NCI-H2196 treated with DMSO at 0.1 percent for 48 hours (cell line): ENCODE measurements around the gene GALNT2.

ENCODE experiments used
- DNase-seq: peaks from one replicate; lab custom pipeline; 2025; ENCODE audit not compliant: unreplicated experiment; lab: John Stamatoyannopoulos, UW

GALNT2 gene

GRCh38 chr1:230222678-230223077 lies 155.6 kb downstream of the GALNT2 start:
- no peak for DNase-seq

- no peak for DNase-seq
Observed at GRCh38 chr1:230224101-230224960, 157.3 kb downstream of the GALNT2 start.

DNA sequence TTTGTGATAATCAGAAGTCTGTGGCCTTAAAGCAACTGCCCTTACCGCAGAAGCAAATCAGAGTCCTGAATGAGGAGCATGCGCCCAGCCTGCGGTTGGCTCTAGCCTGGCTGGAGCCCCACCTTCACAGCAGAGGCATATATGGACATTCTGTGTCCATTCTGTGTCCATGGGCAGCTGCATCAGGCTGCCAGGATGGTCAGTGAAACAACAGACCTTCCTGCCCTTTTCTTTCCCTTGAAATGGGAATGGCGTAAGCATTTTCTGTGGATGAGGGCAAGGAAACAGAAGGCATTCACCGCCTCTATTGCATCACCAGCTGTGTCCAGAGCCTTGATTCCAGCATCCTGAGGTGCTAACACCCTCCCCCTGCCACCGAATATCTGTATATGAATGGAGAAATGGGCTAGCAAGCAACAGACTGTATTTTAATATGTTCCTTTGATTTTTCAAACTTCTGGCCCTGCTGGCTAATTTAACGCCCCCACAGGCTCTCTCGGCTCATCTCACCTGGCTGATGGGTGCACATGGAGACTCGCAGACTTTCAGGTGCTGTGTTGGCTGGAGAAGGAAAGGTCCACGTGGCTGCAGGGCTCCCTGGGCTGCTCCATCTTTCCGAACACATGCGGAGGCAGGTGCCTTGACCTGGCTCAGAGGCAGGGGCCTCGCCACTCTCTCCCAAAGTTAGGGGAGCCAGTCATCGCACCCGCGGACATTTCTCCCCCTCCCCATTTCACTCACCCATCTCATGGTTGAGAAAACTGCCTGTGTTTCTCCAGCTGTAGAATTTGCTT lies 159.2 kb downstream of the GALNT2 start:
- no peak for DNase-seq

DNA sequence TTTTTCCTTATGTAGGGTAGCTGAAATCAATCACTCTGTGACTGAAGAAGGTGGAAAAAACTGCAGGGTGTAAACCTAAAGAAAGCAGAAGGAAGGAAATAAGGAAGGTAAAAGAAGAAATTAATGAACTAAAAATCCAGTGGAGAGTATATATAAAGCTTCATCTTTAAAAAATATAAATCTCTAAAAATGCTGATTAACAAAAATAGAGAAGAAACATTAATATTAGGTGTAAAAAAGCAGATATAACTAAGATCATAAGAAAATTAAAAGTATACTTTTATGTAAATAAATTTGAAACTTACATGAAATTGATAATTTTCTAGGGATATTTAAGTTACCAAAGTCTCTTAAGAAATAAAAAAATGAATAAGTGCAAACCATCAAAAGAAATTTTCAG lies 159.8 kb downstream of the GALNT2 start:
- DNase-seq, result no peak

GRCh38 chr1:230228236-230228897 lies 161.3 kb downstream of the GALNT2 start:
- DNase-seq, result no peak

DNA sequence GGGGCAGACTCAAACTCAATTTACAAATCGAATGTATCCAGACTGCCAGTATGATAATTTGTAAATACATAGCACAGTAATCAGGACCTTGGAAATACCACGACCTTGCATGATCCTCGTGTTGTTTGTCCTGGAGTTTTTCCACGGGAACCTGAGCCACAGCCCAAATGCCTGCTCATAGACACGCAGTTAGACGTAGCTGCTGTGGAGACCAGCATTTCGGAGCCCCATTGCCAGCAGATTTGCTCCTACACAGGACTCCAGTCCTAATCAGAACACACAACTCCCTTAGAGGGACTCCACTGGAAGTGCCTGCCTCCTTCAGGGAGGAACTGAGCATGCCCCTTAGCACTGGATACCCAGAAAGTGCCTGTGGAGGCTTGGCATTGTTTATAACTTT lies 163.2 kb downstream of the GALNT2 start:
- DNase-seq, result no peak

DNA sequence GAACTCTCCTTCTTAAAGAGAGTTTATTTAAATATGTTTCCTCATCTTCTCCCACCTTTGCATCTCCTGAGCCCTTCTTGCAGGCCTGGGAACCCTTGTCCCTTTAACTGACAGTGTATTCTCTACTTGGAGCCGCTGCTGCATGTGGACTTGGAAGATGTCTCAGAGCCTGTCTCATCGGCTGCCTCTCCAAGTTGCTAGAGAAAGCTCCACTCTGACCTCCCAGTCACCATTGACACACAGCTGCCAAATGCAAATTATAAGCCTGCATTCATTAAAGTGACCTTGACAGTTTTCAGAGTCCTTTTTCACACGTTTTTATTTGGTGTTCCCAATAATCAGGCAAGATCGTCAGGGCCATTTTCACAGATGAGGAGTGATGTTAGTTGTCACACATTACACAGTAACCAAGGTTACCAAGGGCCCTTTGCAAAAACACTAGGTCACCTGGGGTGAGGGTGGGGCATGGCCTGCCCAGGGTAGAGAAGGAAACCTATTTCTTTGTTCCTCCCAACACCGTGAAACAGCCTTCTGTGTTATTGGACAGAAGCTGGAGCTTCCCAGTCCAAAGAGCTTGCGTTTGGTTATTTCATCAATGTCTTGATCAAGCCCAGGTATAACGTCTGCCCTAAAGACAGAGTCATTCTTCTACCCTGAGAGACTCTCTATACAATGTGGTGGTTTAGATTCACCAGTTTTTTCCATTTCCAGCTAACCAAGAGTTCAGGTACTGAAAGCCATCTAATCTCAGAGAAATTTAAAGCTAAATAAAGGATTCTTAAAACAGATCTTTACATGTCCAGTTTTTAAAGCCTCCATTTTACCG lies 164.1 kb downstream of the GALNT2 start:
- DNase-seq, result no peak

DNA sequence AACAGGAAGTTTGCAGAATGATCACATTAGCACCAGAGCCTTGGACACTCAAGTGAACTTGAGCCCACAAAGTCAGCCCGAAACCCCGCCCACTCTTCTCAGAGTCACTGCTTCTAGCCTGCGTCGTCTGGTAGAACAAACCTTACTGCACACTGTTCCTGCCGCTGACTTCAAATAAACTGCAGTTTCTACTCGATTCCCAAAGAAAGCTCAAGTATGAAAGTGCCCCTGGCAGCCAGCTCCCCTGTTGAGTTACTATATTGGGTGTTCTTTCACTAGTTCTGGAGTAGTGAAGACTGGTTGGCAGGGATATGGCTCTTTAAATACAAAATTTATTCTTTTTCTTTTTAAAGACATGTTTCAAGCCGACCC lies 164.7 kb downstream of the GALNT2 start:
- no peak for DNase-seq

GRCh38 chr1:230232371-230232771 lies 165.3 kb downstream of the GALNT2 start:
- no peak for DNase-seq

DNA sequence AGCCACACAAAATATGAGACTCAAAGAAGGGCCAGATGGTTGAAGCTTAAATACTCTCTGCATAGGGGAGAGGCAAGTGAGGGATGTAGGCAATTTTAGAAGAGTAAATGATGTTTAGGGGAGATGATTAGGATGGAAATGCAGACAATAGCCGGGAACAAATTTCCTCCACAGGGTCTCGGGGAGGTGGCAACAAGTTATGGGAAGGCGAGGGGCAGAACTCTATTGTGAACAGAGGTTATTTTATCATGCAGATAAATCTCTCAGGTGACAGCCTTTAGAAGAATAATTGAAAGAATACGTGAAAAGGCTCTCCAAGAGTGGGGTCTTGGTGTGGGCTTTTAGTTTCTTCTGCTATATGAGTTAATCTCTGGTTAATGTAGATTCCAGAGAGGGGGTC lies 166.7 kb downstream of the GALNT2 start:
- DNase-seq, result no peak

DNA sequence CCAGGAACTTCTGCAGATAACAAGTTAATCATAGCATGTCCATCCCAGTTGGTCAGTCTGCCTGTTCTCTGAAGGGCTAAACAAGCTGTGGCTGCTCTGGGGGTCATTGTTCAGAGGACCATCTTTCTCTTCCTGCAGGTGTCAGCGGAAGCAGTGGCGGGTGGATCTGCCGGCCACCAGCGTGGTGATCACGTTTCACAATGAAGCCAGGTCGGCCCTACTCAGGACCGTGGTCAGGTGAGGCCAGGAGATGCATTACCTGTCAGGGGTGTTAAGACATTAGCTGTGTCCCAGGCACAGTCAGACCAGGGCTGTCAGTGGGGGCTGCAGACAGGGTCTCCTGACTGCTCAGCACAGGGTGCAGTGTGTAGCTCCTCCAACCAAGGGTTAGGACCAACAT lies 168.8 kb downstream of the GALNT2 start:
- no peak for DNase-seq

DNA sequence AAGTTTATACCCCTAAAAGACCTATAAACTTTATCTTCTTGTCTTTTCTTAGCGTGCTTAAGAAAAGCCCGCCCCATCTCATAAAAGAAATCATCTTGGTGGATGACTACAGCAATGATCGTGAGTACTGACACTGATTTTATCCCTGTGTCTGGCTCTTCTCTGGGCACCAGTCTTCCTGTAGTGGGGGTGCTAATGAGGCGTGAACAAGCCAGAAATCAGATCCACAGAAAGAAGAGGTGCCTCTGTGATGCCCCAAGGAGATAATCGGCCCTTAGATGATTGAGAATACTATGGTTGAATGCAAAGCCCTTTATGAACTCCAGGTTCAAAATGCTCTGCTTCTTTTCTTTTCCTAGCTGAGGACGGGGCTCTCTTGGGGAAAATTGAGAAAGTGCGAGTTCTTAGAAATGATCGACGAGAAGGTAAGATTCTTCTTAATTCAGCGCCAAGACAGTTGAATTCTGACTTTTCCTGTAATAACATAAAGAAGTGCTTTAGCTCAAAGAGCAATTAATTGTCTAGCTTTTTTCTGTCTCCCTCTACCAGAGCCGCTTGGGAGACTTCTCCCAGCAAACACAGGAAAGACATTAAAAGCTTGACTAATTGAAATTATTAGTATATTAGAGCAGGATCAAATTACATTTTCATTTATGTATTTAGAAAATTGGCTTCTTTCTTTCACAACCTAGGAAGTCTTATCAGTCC lies 169.4 kb downstream of the GALNT2 start:
- no peak for DNase-seq

DNA sequence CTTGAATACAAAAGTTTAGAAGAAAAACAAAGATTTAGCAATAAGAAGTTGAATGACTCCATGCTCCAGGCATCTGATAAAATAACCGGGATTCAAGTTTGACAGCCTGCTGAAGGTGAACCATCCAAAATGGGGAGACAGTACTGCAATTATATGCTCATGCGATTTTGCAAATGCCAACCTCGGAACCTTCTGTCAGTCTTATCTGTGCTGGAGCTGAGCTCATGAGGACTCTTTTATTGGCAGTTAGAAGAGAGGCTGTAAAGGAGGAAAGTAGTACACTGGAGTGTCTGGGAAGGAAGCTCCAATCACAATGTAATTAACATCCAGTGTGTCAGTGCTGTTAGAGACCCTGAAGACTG lies 170.0 kb downstream of the GALNT2 start:
- DNase-seq, result no peak

GRCh38 chr1:230237805-230238204 lies 170.8 kb downstream of the GALNT2 start:
- no peak for DNase-seq

- DNase-seq, result no peak
Observed at GRCh38 chr1:230240446-230241086, 173.5 kb downstream of the GALNT2 start.

GRCh38 chr1:230242326-230242725 lies 175.3 kb downstream of the GALNT2 start:
- DNase-seq, result no peak

DNA sequence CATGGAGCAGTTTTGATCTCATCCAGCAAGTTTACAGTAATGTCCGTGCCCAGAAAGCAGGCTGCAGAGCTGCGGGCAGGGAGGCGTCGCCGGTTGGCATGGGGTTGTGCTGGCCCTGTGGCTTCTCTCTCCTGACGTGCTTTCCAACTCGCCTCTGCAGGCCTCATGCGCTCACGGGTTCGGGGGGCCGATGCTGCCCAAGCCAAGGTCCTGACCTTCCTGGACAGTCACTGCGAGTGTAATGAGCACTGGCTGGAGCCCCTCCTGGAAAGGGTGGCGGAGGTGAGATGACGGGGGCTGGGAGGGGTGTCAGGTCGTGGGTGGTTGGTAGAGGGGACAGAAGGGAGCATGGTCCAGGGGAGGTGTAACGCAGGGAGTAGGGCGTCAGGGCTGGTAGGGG lies 176.1 kb downstream of the GALNT2 start:
- no peak for DNase-seq

DNA sequence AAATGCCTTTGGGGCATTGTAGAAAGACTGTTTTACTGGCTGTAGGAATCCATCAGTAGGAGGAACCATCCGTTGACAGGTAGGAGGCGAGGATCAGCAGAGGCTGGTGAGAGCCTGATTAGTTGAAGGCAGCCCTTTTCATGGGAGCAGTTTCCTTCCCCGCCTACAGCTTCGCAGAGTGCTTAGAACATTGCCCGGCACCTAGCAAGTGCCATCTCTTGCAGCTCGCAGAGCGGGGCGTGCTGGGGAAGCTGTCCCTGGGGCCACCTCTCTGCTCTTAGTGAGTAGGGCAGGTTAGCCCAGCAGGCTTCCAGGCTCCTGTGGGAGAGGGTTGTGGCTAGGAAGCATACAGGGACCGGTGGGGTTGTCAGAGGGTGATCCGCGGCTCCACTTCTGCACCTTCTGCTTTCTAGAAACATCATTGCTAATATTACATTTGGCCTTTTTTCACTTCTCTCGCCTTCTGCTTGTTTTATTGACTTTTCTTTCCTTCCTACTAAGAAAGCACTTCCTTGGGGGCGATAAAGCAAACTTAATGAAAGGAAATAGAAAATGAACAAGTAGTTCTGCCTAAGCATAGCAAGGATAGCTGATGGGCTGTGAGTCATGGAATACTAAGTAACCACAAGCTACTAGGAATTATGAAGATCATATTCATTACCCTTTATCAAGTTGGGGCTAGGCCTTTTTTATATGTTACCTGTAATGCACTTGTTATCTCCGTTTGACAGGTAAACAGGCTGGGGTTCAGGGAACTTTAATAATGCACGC lies 176.7 kb downstream of the GALNT2 start:
- DNase-seq, result no peak

DNA sequence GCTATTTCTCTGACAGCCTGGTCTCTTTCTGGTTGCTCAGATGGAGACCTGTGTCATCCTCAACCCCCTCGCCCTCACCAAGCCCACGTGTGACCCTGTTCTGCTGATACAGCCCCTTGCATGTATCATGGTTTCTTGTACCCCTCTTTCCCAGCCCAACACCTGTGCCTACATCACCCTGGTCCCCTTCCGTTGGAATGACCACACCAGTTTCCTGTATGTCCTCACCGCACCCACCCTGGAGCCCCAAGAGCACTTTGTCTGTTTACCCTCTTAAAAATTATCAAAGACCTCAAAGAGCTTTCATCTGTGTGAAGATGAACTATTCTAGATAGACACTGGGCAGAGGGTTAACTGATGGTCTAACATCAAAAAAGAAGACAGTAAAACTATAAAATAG lies 179.5 kb downstream of the GALNT2 start:
- DNase-seq, result no peak
